Neural crest cell (in vitro differentiated cells): ENCODE data around the gene CHDH. TPM values are rescaled to one million over a fixed set of nuclear protein-coding genes. Genes with fewer than 3 reads are reported as not detected.
A peak's percentile ranks its signal among the peaks of the same experiment; 100 is the strongest.

Experiments
- DNase-seq: peaks from one replicate; pipeline ENCODE4 v3.0.0; 2021; ENCODE audit warnings: low read depth, mixed read lengths, low spot score
- H3K27ac Mint-ChIP-seq: one replicate; pipeline ENCODE4 v1.8.0; 2021; ENCODE audit warnings: mild to moderate bottlenecking, mixed read lengths; ENCODE audit not compliant: unreplicated experiment
- H3K27me3 Mint-ChIP-seq: 2 replicates; pipeline ENCODE4 v1.8.0; 2021; ENCODE audit warnings: low read depth, mild to moderate bottlenecking, mixed read lengths
- H3K36me3 Mint-ChIP-seq: 2 replicates; pipeline ENCODE4 v1.8.0; 2021; ENCODE audit warnings: low read depth, mild to moderate bottlenecking, mixed read lengths
- H3K4me1 Mint-ChIP-seq: 2 replicates; pipeline ENCODE4 v1.8.0; 2021; ENCODE audit warnings: mixed read lengths
- H3K4me3 Mint-ChIP-seq: one replicate; pipeline ENCODE4 v1.8.0; 2021; ENCODE audit warnings: mild to moderate bottlenecking, mixed read lengths
- H3K9me3 Mint-ChIP-seq: 2 replicates; pipeline ENCODE4 v1.8.0; 2021; ENCODE audit warnings: mixed read lengths
- CTCF ChIP-seq: fragments of 200-600 bp; sonication (generic); conservative IDR thresholded peaks from 2 replicates; pipeline ENCODE4 v1.5.0; 2021; ENCODE audit warnings: antibody characterized with exemption, mild to moderate bottlenecking
- total RNA-seq: library from RNA; stranded (reverse); gene quantifications from 2 replicates; pipeline ENCODE4 v1.2.1, GENCODE V29; 2021

Gene CHDH
- total RNA-seq, 1 donor from 2014 or later, result 3.0 TPM

GRCh38 chr3:53860196-53860595 lies 14.0 kb upstream of the CHDH start:
- Mint-ChIP-seq H3K36me3 (peaks cover 15% of the 10 kb centered on the region), H3K27ac (no peak overlapping the region), H3K4me3 (no peak overlapping the region), H3K9me3 (no peaks in the 10 kb centered on the region), H3K27me3 (no peaks in the 10 kb centered on the region), H3K4me1 (no peaks in the 10 kb centered on the region)
- no peak for TF ChIP-seq CTCF
- no peak for DNase-seq

- no peak for TF ChIP-seq CTCF
- Mint-ChIP-seq H3K27me3 (no peaks in the 10 kb centered on the region), H3K4me1 (no peaks in the 10 kb centered on the region), H3K4me3 (no peak overlapping the region), H3K27ac (no peak overlapping the region), H3K9me3 (no peaks in the 10 kb centered on the region), H3K36me3 (peaks cover 12% of the 10 kb centered on the region)
- no peak for DNase-seq
Observed at GRCh38 chr3:53859178-53859577, 13.0 kb upstream of the CHDH start.

GRCh38 chr3:53858096-53858741 lies 12.0 kb upstream of the CHDH start:
- Mint-ChIP-seq H3K9me3 (no peaks in the 10 kb centered on the region), H3K4me3 (no peak overlapping the region)

GRCh38 chr3:53856964-53857363 lies 10.7 kb upstream of the CHDH start:
- no peak overlapping the region for H3K27ac Mint-ChIP-seq
- no peak overlapping the region for H3K4me3 Mint-ChIP-seq
- TF ChIP-seq CTCF, result no peak
- DNase-seq, result no peak
- H3K27me3 Mint-ChIP-seq, result no peaks in the 10 kb centered on the region
- H3K4me1 Mint-ChIP-seq, result no peaks in the 10 kb centered on the region
- peaks cover 5% of the 10 kb centered on the region for H3K36me3 Mint-ChIP-seq
- H3K9me3 Mint-ChIP-seq, result no peaks in the 10 kb centered on the region

More at GRCh38 chr3:53858096-53858741, 12.0 kb upstream of the CHDH start:
- no peak for TF ChIP-seq CTCF
- no peaks in the 10 kb centered on the region for H3K27me3 Mint-ChIP-seq
- H3K27ac Mint-ChIP-seq, result peak overlapping the region; percentile 60
- H3K4me1 Mint-ChIP-seq, result no peaks in the 10 kb centered on the region
- no peak for DNase-seq
- peaks cover 10% of the 10 kb centered on the region for H3K36me3 Mint-ChIP-seq

- Mint-ChIP-seq H3K4me1 (no peaks in the 10 kb centered on the region), H3K36me3 (no peaks in the 10 kb centered on the region), H3K27me3 (peaks cover 22% of the 10 kb centered on the region), H3K27ac (no peak overlapping the region), H3K9me3 (no peaks in the 10 kb centered on the region), H3K4me3 (no peak overlapping the region)
- no peak for TF ChIP-seq CTCF
- no peak for DNase-seq
Observed at GRCh38 chr3:53850895-53851294, 4.7 kb upstream of the CHDH start.
